ENCODE results near the gene IRX2. TPM values are rescaled to one million over a fixed set of nuclear protein-coding genes. Genes with fewer than 3 reads are reported as not detected.

IRX2 gene
- total and polyA plus RNA-seq, 2 donors (not counting 1 experiment from before 2014, with no cell fraction given): 0.33 to 0.40 TPM

- no peaks in the 10 kb centered on the region for H4K20me1 ChIP-seq (ENCODE audit: control insufficient read depth, extremely low read depth, insufficient read depth, low read length)
- peak overlapping the region in 3 of 4 experiments; percentile 17 to 58 (median 31) for H3K4me3 ChIP-seq (replicated peaks in 1 of 4; ENCODE audit: control extremely low read depth in 1 of 4, insufficient read depth in 1 of 4, low read depth in 3 of 4, low read length in 4 of 4)
- H3K27ac ChIP-seq (ENCODE audit: insufficient read depth, low read length): no peak overlapping the region
- no peak overlapping the region for H2AFZ ChIP-seq (ENCODE audit: low read length)
- H3K27me3 ChIP-seq (ENCODE audit: control insufficient read depth, insufficient read depth, low read length): peaks cover 10% of the 10 kb centered on the region
- H3K4me1 ChIP-seq (ENCODE audit: control insufficient read depth, extremely low read depth, insufficient read depth, low read length): no peaks in the 10 kb centered on the region
- H3K9ac ChIP-seq (ENCODE audit: insufficient read depth, low read length): peak overlapping the region; percentile 2
- no peaks in the 10 kb centered on the region for H3K79me2 ChIP-seq (ENCODE audit: control insufficient read depth, insufficient read depth, low read length)
- H3K36me3 ChIP-seq (ENCODE audit: control insufficient read depth, insufficient read depth, low read length): no peaks in the 10 kb centered on the region
- H3K4me2 ChIP-seq (ENCODE audit: extremely low read depth, insufficient read depth, low read length): peak overlapping the region; percentile 13
- DNase-seq (ENCODE audit: low read depth in 2 of 2): no peak
- no peaks in the 10 kb centered on the region for H3K9me3 ChIP-seq (ENCODE audit: control insufficient read depth, insufficient read depth, low read depth, low read length)
- no peak for TF ChIP-seq CTCF (conservative IDR thresholded peaks at IDR 0.05 in 1 of 2, IDR thresholded peaks at IDR 0.05 in 1 of 2; ENCODE audit: low read depth in 1 of 2, low read length in 2 of 2)
- no peak for TF ChIP-seq EZH2 (IDR thresholded peaks at IDR 0.05; ENCODE audit: low read length, missing control alignments)
Observed at GRCh38 chr5:2739360-2740050, 12.0 kb downstream of the IRX2 start.

- no peak for DNase-seq (ENCODE audit: low read depth in 2 of 2)
- Histone ChIP-seq H4K20me1 (ENCODE audit: control insufficient read depth, extremely low read depth, insufficient read depth, low read length) (no peaks in the 10 kb centered on the region), H3K9ac (ENCODE audit: insufficient read depth, low read length) (no peak overlapping the region), H3K4me3 (replicated peaks in 1 of 4; ENCODE audit: control extremely low read depth in 1 of 4, insufficient read depth in 1 of 4, low read depth in 3 of 4, low read length in 4 of 4) (peak overlapping the region in 2 of 4 experiments; percentile 31 to 58), H3K36me3 (ENCODE audit: control insufficient read depth, insufficient read depth, low read length) (no peaks in the 10 kb centered on the region), H3K27ac (ENCODE audit: insufficient read depth, low read length) (no peak overlapping the region), H3K79me2 (ENCODE audit: control insufficient read depth, insufficient read depth, low read length) (no peaks in the 10 kb centered on the region), H3K9me3 (ENCODE audit: control insufficient read depth, insufficient read depth, low read depth, low read length) (no peaks in the 10 kb centered on the region), H3K27me3 (ENCODE audit: control insufficient read depth, insufficient read depth, low read length) (peaks cover 10% of the 10 kb centered on the region), H2AFZ (ENCODE audit: low read length) (no peak overlapping the region), H3K4me1 (ENCODE audit: control insufficient read depth, extremely low read depth, insufficient read depth, low read length) (no peaks in the 10 kb centered on the region), H3K4me2 (ENCODE audit: extremely low read depth, insufficient read depth, low read length) (peak overlapping the region; percentile 8)
- TF ChIP-seq CTCF (conservative IDR thresholded peaks at IDR 0.05 in 1 of 2, IDR thresholded peaks at IDR 0.05 in 1 of 2; ENCODE audit: low read depth in 1 of 2, low read length in 2 of 2) (no peak), EZH2 (IDR thresholded peaks at IDR 0.05; ENCODE audit: low read length, missing control alignments) (no peak)
Observed at GRCh38 chr5:2738700-2739359, 12.6 kb downstream of the IRX2 start.

GRCh38 chr5:2738156-2738699 lies 13.2 kb downstream of the IRX2 start:
- Histone ChIP-seq H4K20me1 (ENCODE audit: control insufficient read depth, extremely low read depth, insufficient read depth, low read length) (no peaks in the 10 kb centered on the region), H3K9ac (ENCODE audit: insufficient read depth, low read length) (no peak overlapping the region), H3K9me3 (ENCODE audit: control insufficient read depth, insufficient read depth, low read depth, low read length) (no peaks in the 10 kb centered on the region), H3K36me3 (ENCODE audit: control insufficient read depth, insufficient read depth, low read length) (no peaks in the 10 kb centered on the region), H2AFZ (ENCODE audit: low read length) (no peak overlapping the region), H3K27me3 (ENCODE audit: control insufficient read depth, insufficient read depth, low read length) (peaks cover 10% of the 10 kb centered on the region), H3K79me2 (ENCODE audit: control insufficient read depth, insufficient read depth, low read length) (no peaks in the 10 kb centered on the region), H3K4me1 (ENCODE audit: control insufficient read depth, extremely low read depth, insufficient read depth, low read length) (no peaks in the 10 kb centered on the region), H3K27ac (ENCODE audit: insufficient read depth, low read length) (no peak overlapping the region), H3K4me2 (ENCODE audit: extremely low read depth, insufficient read depth, low read length) (no peak overlapping the region), H3K4me3 (replicated peaks in 1 of 4; ENCODE audit: control extremely low read depth in 1 of 4, insufficient read depth in 1 of 4, low read depth in 3 of 4, low read length in 4 of 4) (no peak overlapping the region)
- TF ChIP-seq EZH2 (IDR thresholded peaks at IDR 0.05; ENCODE audit: low read length, missing control alignments) (no peak), CTCF (conservative IDR thresholded peaks at IDR 0.05 in 1 of 2, IDR thresholded peaks at IDR 0.05 in 1 of 2; ENCODE audit: low read depth in 1 of 2, low read length in 2 of 2) (no peak)
- DNase-seq (ENCODE audit: low read depth in 2 of 2): no peak

Measured in fibroblast of lung (primary cell).